SW 1271 (cell line): ENCODE data around the gene CLCN2.
"Not testable (repeated sequence)": the region's sequence is repeated elsewhere in the genome, so short reads cannot be mapped to it uniquely, and the experiment has no call there.

ENCODE experiments used
- DNase-seq, 2 experiments: peaks; one replicate each; lab custom pipeline; 2025; lab: John Stamatoyannopoulos, UW

CLCN2 gene

GRCh38 chr3:184345317-184346144 is 15.9 kb downstream of the CLCN2 start:
- peak; percentile 53 to 82 for DNase-seq

DNA sequence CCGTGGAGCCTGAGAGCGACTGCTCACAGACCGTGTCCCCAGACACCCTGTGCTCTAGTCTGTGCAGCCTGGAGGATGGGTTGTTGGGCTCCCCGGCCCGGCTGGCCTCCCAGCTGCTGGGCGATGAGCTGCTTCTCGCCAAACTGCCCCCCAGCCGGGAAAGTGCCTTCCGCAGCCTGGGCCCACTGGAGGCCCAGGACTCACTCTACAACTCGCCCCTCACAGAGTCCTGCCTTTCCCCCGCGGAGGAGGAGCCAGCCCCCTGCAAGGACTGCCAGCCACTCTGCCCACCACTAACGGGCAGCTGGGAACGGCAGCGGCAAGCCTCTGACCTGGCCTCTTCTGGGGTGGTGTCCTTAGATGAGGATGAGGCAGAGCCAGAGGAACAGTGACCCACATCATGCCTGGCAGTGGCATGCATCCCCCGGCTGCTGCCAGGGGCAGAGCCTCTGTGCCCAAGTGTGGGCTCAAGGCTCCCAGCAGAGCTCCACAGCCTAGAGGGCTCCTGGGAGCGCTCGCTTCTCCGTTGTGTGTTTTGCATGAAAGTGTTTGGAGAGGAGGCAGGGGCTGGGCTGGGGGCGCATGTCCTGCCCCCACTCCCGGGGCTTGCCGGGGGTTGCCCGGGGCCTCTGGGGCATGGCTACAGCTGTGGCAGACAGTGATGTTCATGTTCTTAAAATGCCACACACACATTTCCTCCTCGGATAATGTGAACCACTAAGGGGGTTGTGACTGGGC is 16.7 kb downstream of the CLCN2 start:
- DNase-seq = no peak

GRCh38 chr3:184343200-184343876 is 18.1 kb downstream of the CLCN2 start:
- DNase-seq = no peak

GRCh38 chr3:184341925-184342324 is 19.5 kb downstream of the CLCN2 start:
- no peak for DNase-seq

- not testable (repeated sequence) for DNase-seq
Measured at GRCh38 chr3:184339451-184340135, 21.8 kb downstream of the CLCN2 start.

GRCh38 chr3:184339001-184339400 is 22.4 kb downstream of the CLCN2 start:
- DNase-seq = no peak

- DNase-seq = no peak
Measured at GRCh38 chr3:184338511-184338945, 22.9 kb downstream of the CLCN2 start.

DNA sequence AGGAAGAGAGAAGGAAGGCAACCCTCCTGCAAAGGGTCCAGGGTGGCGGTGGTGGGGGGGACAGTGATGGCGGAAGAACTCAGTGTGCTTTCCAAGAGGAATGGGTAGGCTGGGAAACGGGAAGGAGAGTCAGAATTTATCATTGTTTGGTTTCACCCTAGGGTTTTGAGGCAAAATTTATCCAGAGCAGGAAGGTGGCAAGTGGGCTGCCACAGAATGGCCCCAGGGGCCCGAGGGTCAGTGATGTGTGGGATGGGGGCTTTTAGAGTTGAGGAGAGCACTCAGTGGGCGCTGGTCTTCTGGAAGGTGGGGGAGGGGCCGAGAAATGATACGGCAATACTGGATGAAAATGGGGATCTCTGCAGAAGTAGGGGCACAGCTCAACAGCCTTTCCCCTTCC is 23.4 kb downstream of the CLCN2 start:
- no peak for DNase-seq

GRCh38 chr3:184337399-184337714 is 24.0 kb downstream of the CLCN2 start, which contains the start of gene FAM131A:
Gene FAM131A (plus strand): TSS chr3:184337600. CDS start chr3:184337631, 31 bp downstream.
- no peak for DNase-seq

DNA sequence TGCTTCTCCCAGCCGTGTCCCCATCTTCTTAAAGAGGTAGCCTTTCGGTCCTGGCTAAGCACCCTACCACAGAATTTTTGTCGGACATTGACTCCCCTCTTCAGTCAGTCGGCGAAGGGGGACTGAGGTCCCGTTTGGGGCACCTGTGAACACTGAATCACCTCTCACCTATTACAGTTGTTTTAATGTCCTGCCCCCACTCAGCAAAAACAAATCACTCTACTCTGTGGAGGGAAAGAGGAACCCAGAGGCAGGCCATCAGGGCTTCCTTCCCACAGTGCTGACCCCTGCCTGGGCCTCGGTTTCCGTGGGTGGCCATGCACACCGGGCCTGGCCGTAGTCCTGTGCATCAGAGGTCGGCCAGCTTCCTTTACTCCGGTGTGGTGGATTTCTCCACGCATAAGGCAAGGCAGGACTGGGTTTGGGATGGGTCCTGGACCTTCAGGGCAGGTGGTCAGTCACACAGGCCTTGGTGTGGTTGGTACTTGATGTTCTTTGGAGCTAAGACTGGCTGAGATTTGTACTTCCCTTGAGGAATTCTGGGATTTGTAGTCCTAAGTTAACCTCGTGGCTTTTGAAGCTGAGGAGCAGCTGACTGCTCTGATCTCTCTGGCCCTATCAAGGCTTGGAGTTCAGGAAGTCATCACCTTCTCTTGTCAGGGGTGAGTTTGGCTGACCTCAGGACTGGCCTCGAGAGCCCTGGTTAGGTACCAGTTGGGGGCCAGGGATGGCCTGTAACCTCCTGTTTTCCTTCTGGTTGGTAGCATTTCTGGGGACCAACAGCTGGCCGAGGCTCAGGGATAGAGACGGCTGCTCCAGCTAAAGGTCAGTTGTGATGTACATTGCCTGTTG is 24.6 kb downstream of the CLCN2 start:
- DNase-seq = peak; percentile 32 to 48

- peak; percentile 65 to 76 for DNase-seq
Measured at GRCh38 chr3:184335661-184336546, 25.5 kb downstream of the CLCN2 start.

DNA sequence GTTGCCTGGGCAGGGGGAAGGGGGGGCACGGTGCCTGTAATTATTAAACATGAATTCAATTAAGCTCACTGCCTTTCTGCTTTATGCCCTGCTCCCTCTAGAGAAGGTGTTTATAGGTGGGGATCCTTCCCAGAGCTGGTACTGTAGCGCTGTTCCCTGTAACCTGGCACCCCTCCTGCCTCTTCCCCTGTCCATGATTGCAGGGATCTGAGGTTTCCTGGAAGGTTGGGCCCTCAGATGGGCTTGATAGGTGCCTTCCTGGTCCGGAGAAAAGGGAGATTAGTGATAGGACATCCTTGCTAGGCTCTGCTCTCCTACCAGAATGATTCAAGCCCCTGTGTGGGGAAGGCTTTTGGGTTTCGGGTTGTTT is 26.1 kb downstream of the CLCN2 start:
- DNase-seq = peak; percentile 60 to 65

DNA sequence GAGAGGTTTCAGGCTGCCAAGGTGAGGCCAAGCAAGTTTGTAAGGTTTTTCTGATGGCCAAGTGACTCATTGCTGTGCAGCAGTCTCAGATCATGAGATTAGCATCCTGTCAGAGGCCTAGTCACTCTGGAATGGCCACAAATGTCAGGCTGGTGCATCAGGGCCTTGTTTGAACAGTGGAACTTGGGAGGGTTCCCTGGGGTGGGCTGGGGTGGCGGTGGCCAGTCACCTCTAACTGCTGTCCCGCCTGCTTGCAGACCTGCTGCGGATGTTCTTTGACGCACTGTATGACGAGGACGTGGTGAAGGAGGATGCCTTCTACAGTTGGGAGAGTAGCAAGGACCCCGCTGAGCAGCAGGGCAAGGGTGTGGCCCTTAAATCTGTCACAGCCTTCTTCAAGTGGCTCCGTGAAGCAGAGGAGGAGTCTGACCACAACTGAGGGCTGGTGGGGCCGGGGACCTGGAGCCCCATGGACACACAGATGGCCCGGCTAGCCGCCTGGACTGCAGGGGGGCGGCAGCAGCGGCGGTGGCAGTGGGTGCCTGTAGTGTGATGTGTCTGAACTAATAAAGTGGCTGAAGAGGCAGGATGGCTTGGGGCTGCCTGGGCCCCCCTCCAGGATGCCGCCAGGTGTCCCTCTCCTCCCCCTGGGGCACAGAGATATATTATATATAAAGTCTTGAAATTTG is 26.8 kb downstream of the CLCN2 start:
- DNase-seq = peak; percentile 65 to 82

DNA sequence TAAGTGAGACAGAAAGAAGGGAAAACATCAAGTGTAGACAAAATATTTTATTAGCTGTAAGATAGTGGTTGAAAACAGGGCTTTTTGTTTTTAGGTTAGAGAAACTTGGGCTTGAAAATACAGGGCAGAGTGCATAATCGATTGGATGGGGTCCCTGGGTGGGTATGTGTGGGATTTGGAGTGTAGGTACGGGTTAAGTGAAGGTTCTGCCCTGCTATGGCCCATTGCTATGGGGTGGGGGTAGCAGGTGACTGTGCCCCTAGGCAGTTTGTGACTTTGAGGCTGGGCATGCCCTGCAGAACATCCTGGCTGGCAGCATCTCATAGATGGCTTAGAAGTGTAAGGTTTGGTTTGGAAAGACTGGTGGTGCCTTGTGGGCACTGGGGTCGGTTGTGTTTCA is 27.7 kb downstream of the CLCN2 start:
- DNase-seq = no peak

- no peak for DNase-seq
Measured at GRCh38 chr3:184333190-184333589, 28.2 kb downstream of the CLCN2 start.

DNA sequence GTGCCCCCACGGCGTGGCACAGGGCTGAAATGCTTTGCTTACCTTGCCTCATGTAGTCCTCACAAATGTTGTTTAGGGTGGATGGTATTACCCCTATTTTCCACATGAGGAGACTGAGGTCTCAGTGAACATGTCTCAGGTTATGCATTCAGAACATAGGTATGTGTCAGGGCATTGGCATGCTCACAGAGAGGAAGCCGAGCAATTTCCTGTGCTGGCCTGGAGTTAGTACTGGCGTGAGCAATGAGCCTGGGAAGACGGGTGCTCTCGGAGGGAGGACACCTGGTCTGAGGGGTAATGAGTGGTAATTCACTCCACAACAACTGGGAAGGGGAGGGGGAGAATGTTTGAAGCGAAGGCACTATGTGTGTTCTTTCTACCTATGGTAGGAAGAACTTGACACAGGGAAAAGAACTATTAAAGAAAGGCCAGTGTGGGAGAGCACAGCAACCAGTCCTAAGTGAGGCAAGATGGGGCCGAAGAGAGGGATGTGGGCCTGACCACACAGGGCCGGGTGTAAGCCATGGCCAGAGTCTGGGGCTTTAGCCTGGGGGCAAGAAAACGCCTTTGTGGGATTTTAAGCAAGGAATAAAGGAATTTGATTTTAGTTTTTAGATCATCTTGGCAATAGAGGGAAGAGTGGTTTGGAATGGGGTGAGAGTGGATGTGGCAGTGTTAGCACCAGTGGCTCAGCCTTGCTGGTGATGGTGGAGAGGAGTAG is 28.9 kb downstream of the CLCN2 start:
- DNase-seq = peak; percentile 75 to 87

DNA sequence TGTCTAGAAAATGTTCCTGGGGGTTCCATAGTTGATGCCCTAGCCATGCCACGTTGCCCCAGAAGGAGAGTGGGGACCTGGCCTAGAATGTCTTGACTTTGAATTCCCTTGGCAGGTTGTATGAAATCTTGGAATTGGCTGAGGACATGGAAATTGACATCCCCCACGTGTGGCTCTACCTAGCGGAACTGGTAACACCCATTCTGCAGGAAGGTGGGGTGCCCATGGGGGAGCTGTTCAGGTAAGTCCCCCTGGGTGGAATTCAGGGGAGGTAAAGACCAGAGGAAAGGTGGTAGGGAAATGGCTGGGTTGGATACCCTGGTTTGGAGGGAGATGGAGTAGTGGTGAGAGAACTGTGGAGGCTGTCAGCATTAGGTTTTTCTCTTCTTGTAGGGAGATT is 32.9 kb downstream of the CLCN2 start:
- DNase-seq = no peak

DNA sequence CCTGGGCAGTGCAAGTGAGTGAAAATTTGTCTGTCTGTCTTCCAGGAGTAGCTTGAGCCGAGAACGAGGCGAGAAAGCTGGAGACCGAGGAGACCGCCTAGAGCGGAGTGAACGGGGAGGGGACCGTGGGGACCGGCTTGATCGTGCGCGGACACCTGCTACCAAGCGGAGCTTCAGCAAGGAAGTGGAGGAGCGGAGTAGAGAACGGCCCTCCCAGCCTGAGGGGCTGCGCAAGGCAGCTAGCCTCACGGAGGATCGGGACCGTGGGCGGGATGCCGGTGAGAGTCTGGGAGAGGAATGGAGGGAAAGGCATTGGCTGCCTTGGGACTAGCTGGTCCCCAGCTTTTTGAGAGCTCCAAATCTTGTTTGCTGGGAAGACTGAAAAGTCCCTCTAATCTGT is 34.2 kb downstream of the CLCN2 start:
- no peak for DNase-seq
